ENCODE data around the gene GNAS. TPM values are rescaled to one million over a fixed set of nuclear protein-coding genes. Genes with fewer than 3 reads are reported as not detected.

The GNAS gene
- total and polyA plus RNA-seq, 10 of the 15 experiments (the other 5 are each of a cell fraction or from before 2014, with no cell fraction given): 209 to 950 (median 394) TPM

DNA sequence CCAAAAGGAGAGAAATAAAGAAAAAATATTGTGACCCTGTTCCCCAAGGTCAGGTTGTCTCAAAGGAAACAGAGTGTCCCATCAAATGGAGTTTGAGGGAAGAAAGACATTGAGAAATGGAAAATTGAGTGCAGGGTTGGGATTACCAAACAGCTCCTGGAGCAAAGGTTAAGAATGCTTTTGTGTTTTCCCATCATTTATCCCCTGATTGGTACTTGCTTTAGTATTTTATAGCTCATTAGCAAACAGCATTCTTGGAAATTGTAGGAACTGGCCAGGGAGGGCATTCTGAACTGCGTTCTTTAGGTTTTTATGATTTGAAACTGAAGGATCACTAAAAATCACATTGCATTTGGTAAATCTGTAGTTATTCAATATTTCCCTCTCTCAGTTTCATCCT lies 69.5 kb downstream of the GNAS start:
- Histone ChIP-seq H3K27ac (ENCODE audit: control insufficient read depth, insufficient read depth) (no peak overlapping the region), H3K27me3 (replicated peaks in 1 of 2; ENCODE audit: control insufficient read depth in 2 of 2, insufficient read depth in 2 of 2, low read length in 1 of 2) (no peaks in the 10 kb centered on the region), H3K9me3 (replicated peaks; ENCODE audit: control insufficient read depth, insufficient read depth, low read length) (no peaks in the 10 kb centered on the region), H3K4me2 (ENCODE audit: control insufficient read depth, insufficient read depth) (no peak overlapping the region), H3K9ac (ENCODE audit: control insufficient read depth, insufficient read depth, low read length) (no peak overlapping the region), H4K20me1 (ENCODE audit: control insufficient read depth, insufficient read depth) (no peaks in the 10 kb centered on the region; the same call in 1 of the 2 replicates), H2AFZ (ENCODE audit: control insufficient read depth, low read depth, low read length) (no peak overlapping the region), H3K79me2 (ENCODE audit: control insufficient read depth, insufficient read depth, low read length) (no peaks in the 10 kb centered on the region), H3K4me1 (ENCODE audit: control insufficient read depth, insufficient read depth, low read length) (no peaks in the 10 kb centered on the region), H3K4me3 (no peak overlapping the region), H3K36me3 (ENCODE audit: control insufficient read depth in 2 of 2, insufficient read depth in 2 of 2, low read length in 1 of 2) (no peaks in the 10 kb centered on the region)
- ChIA-PET CTCF (no interaction called here), RAD21 (ENCODE audit: unreplicated experiment) (no interaction called here), SMC1A (ENCODE audit: uncharacterized antibody, unreplicated experiment) (interaction anchor here (0.7 to 2.1 kb wide), 3 partner anchors 16 to 59 kb away, joined by 3 to 6 read pairs (median 3); partner anchors contain the start of gene NELFCD), POLR2A (interaction anchor here (0.6 kb wide), 1 partner anchor 60 kb away, joined by 5 read pairs; no protein-coding TSS in a partner anchor)
- in situ Hi-C loops (cut with MboI): no loop called here
- no peak for DNase-seq (ENCODE audit: low read depth, low spot score)
- no TSS peak for BruUV-seq (replicated peaks)
- TF ChIP-seq, protein P1, sequence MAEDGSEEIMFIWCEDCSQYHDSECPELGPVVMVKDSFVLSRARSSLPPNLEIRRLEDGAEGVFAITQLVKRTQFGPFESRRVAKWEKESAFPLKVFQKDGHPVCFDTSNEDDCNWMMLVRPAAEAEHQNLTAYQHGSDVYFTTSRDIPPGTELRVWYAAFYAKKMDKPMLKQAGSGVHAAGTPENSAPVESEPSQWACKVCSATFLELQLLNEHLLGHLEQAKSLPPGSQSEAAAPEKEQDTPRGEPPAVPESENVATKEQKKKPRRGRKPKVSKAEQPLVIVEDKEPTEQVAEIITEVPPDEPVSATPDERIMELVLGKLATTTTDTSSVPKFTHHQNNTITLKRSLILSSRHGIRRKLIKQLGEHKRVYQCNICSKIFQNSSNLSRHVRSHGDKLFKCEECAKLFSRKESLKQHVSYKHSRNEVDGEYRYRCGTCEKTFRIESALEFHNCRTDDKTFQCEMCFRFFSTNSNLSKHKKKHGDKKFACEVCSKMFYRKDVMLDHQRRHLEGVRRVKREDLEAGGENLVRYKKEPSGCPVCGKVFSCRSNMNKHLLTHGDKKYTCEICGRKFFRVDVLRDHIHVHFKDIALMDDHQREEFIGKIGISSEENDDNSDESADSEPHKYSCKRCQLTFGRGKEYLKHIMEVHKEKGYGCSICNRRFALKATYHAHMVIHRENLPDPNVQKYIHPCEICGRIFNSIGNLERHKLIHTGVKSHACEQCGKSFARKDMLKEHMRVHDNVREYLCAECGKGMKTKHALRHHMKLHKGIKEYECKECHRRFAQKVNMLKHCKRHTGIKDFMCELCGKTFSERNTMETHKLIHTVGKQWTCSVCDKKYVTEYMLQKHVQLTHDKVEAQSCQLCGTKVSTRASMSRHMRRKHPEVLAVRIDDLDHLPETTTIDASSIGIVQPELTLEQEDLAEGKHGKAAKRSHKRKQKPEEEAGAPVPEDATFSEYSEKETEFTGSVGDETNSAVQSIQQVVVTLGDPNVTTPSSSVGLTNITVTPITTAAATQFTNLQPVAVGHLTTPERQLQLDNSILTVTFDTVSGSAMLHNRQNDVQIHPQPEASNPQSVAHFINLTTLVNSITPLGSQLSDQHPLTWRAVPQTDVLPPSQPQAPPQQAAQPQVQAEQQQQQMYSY (CRISPR knock-in tag; IDR thresholded peaks at IDR 0.05): no peak
- no peak for TF ChIP-seq TCF12 (IDR thresholded peaks at IDR 0.05; ENCODE audit: low read depth, low read length)
- TF ChIP-seq ZNF207 (IDR thresholded peaks at IDR 0.05; ENCODE audit: borderline replicate concordance): no peak
- TF ChIP-seq, protein P2, sequence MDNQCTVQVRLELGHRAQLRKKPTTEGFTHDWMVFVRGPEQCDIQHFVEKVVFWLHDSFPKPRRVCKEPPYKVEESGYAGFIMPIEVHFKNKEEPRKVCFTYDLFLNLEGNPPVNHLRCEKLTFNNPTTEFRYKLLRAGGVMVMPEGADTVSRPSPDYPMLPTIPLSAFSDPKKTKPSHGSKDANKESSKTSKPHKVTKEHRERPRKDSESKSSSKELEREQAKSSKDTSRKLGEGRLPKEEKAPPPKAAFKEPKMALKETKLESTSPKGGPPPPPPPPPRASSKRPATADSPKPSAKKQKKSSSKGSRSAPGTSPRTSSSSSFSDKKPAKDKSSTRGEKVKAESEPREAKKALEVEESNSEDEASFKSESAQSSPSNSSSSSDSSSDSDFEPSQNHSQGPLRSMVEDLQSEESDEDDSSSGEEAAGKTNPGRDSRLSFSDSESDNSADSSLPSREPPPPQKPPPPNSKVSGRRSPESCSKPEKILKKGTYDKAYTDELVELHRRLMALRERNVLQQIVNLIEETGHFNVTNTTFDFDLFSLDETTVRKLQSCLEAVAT (IDR thresholded peaks at IDR 0.05): no peak
- no peak for TF ChIP-seq WRNIP1 (IDR thresholded peaks at IDR 0.05; ENCODE audit: borderline replicate concordance, low read depth, low read length)
- no peak for TF ChIP-seq ESRRA (IDR thresholded peaks at IDR 0.05; ENCODE audit: low read length)
- no peak for TF ChIP-seq CHD4 (IDR thresholded peaks at IDR 0.05)
- TF ChIP-seq RBBP5 (conservative IDR thresholded peaks at IDR 0.05): no peak
- no peak for TF ChIP-seq LARP7 (IDR thresholded peaks at IDR 0.05)
- no peak for TF ChIP-seq TCF7 (IDR thresholded peaks at IDR 0.05; ENCODE audit: borderline replicate concordance)
- no peak for FAIRE-seq
- 93% methylated on average over 1 of the region's 1 CpG for whole genome bisulfite sequencing (ENCODE audit: insufficient coverage, insufficient replicate concordance, low lambda C conversion rate, missing lambda C conversion rate)
- intact Hi-C loops (cut with micrococcal nuclease; ENCODE audit: unreplicated experiment): no loop called here
- no peak for ATAC-seq
